LNCAP (cell line): ENCODE data around the gene NHLRC2.

Experiments used
- TF ChIP-seq, protein P1 (sequence below): fragments of 450-650 bp; IDR thresholded peaks from 2 replicates; pipeline ENCODE4 v1.5.1; 2017; ENCODE audit warnings: mild to moderate bottlenecking

Gene NHLRC2

DNA sequence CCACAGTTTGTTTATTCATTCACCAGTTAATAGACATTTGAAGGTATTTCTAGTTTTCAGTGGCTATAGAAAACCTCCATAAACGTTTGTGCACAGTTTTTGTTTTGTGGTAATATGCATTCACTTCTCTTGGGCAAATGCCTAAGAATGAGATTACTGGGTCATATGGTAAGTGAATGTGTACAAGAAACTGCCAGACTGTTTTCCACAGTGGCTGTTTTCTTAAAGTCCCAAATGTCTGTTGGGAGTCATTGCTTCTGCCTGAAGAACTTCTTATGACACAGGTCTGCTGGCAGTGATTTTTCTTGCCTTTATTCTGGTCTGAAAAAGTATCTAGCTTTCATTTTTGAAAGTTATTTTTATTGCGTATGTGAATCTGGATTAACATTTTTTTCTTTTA, 35.5 kb downstream of the NHLRC2 start:
- TF ChIP-seq, protein P1, sequence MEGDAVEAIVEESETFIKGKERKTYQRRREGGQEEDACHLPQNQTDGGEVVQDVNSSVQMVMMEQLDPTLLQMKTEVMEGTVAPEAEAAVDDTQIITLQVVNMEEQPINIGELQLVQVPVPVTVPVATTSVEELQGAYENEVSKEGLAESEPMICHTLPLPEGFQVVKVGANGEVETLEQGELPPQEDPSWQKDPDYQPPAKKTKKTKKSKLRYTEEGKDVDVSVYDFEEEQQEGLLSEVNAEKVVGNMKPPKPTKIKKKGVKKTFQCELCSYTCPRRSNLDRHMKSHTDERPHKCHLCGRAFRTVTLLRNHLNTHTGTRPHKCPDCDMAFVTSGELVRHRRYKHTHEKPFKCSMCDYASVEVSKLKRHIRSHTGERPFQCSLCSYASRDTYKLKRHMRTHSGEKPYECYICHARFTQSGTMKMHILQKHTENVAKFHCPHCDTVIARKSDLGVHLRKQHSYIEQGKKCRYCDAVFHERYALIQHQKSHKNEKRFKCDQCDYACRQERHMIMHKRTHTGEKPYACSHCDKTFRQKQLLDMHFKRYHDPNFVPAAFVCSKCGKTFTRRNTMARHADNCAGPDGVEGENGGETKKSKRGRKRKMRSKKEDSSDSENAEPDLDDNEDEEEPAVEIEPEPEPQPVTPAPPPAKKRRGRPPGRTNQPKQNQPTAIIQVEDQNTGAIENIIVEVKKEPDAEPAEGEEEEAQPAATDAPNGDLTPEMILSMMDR: no peak

DNA sequence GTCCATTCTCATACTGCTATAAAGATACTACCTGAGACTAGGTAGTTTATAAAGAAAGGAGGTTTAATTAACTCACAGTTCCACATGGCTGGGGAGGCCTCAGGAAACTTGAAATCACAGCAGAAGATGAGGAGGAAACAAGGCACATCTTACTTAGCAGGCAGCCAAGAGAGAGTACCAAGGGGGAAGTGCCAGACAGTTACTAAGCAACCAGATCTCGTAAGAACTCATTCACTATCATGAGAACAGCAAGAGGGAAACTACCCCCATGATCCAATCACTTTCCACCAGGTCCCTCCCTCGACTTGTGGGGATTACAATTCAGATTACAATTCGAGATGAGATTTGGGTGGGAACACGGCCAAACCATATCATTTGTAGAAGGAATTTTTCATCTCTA, 36.3 kb downstream of the NHLRC2 start:
- TF ChIP-seq, protein P1: no peak

DNA sequence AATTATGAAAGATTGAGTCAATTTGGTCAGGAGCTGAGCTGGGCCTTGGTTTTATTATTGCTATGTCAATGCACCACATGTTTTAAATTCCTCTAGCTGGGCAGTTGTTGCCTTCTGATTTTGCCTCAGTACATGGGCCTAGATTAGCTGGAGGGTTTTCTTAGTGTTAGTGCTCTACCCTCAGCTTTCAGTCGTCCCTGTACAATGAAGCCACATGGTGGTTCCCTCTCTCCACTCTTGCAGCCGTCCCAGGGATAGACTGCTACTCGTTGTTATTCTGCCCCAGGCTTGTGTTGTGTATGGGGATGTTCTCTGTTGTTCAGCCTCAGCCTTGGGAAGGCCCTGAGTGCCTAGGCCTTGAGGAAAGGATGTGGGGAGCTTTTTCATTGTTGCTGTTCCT, 37.0 kb downstream of the NHLRC2 start:
- TF ChIP-seq, protein P1: no peak

DNA sequence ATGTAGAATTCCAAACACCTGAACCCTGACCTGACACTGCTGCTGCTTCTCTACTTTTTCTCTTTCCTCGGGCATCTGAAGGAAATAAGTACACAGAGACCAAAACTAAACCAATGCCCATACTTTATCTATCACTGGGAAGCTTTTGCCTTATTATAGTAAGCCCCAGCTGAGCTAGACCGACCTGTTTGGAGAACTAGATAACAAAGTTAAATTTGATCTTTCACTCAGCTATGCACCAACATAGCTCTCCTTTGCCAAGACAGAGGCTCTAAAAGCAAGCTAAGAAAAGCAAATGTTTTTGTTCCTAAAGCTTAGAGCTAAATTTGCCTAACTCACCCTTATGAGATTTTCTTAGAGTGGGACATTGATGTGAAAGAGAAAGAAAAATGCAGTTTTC, 39.1 kb downstream of the NHLRC2 start:
- TF ChIP-seq, protein P1: no peak

DNA sequence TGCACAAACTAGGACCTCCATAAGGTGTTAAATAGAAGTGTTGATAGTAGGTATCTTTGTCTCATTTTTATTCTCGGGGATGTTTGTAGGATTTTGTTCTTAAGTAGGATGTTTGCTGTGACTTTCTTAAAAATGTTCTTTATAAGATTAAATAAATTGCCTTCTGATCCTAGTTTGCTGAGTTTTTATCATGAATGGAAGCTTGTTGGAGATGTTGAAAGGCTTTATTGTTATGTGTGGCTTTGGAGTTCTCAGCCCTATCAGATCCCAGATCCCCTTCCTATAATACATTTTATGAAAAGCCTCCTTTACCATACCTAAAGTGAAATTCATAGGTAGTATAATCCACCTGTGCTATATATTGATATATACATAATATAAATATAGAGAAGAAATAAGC, 40.1 kb downstream of the NHLRC2 start:
- TF ChIP-seq, protein P1: no peak

DNA sequence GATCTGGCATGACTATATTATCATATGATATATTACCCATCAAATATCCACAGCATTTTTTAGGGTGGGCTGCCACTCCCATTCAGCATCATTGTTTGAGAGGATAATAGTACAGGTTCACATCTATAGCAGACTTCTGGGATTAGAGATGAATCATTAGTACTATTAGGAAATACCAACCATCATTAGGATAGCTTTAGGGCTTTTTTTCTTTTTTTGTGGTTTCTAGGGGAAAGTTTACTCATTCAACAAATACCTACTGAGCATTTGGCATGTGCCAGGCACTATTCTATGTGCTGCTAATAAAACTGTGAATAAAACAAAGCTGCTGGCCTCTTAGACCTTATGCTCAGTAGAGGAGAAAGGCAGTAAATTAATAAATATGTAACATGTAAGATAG, 40.6 kb downstream of the NHLRC2 start:
- TF ChIP-seq, protein P1: no peak

DNA sequence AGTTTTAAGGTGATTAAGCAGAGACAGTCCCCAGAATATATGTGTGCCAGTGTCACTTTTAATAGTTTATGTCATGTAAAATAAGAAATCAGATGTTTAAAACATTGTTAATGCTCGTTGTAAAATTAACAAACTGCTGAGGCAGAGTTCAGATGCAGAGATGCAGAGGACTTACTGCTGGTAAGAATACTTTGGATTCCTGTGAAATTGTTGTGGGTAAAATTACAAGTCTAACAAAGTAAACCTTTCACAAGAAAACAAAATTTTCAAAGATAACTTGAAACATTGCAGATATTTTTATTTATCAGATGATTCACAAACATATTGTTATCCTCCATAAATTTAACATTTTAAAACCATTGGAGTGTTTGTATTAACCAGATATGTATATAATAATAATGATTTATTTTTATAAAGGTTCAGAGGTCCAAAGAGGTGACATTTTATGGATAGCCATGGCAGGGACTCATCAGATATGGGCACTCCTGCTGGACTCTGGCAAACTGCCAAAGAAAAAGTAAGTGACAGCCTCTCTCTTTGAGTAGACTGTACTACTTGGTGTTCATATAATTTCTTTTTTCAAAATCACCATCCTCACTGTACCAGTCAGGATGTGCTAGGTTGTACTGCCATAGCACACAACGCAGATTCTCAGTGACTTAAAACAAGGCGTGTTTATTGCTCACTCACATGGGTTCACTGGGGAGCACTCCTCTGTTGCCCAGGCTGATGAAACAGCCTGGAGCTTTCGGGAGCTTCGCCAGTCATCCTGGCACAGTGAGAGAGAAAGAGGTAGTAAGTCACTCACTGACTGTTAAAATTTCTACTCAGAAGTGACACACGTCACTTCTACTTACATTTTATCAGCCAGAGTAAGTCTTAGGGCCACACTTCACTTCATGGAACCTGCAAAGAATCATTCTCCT, 43.5 kb downstream of the NHLRC2 start:
- TF ChIP-seq, protein P1: no peak
